HG02852 (cell line): Measurements from ENCODE around the gene ANP32A.

Experiments used
- ATAC-seq: cut with Tn5 transposase; IDR thresholded peaks from one replicate; pipeline ENCODE4 v1.9.1; 2021; ENCODE audit warnings: mild to moderate bottlenecking, moderate library complexity; ENCODE audit not compliant: unreplicated experiment

ANP32A gene

GRCh38 chr15:68800875-68801274 is 19.8 kb downstream of the ANP32A start:
- no peak for ATAC-seq

GRCh38 chr15:68798346-68799094 is 22.2 kb downstream of the ANP32A start:
- ATAC-seq = no peak

- ATAC-seq = no peak
Observed at GRCh38 chr15:68797599-68798345, 22.9 kb downstream of the ANP32A start.

GRCh38 chr15:68797191-68797590 is 23.5 kb downstream of the ANP32A start:
- peak; percentile 53 for ATAC-seq

GRCh38 chr15:68796576-68796975 is 24.1 kb downstream of the ANP32A start:
- ATAC-seq = no peak

GRCh38 chr15:68795298-68795848 is 25.3 kb downstream of the ANP32A start:
- peak; percentile 46 for ATAC-seq

GRCh38 chr15:68794863-68795262 is 25.8 kb downstream of the ANP32A start:
- no peak for ATAC-seq

- no peak for ATAC-seq
Observed at GRCh38 chr15:68794307-68794706, 26.4 kb downstream of the ANP32A start.

- no peak for ATAC-seq
Observed at GRCh38 chr15:68793776-68794175, 26.9 kb downstream of the ANP32A start.

GRCh38 chr15:68792901-68793766 is 27.6 kb downstream of the ANP32A start:
- ATAC-seq = no peak

GRCh38 chr15:68791431-68792283 is 29.0 kb downstream of the ANP32A start:
- ATAC-seq = peak; percentile 64

GRCh38 chr15:68790910-68791309 is 29.8 kb downstream of the ANP32A start:
- ATAC-seq = no peak

- no peak for ATAC-seq
Observed at GRCh38 chr15:68790242-68790575, 30.5 kb downstream of the ANP32A start.

- ATAC-seq = no peak
Observed at GRCh38 chr15:68789534-68790241, 31.0 kb downstream of the ANP32A start.

- ATAC-seq = no peak
Observed at GRCh38 chr15:68789091-68789490, 31.6 kb downstream of the ANP32A start.

GRCh38 chr15:68788264-68788624 is 32.5 kb downstream of the ANP32A start:
- no peak for ATAC-seq

- ATAC-seq = no peak
Observed at GRCh38 chr15:68787609-68788263, 33.0 kb downstream of the ANP32A start.

- no peak for ATAC-seq
Observed at GRCh38 chr15:68786753-68787152, 33.9 kb downstream of the ANP32A start.

- no peak for ATAC-seq
Observed at GRCh38 chr15:68785541-68785940, 35.2 kb downstream of the ANP32A start.
